Measurements from ENCODE around the gene GABRB1.

- no peak for TF ChIP-seq CTCF (tag by site-specific recombination; IDR thresholded peaks at IDR 0.05)
- no peak for TF ChIP-seq MEIS1 (CRISPR knock-in tag; IDR thresholded peaks at IDR 0.05; ENCODE audit: borderline replicate concordance)
- TF ChIP-seq ZNF747 (tag by site-specific recombination; IDR thresholded peaks at IDR 0.05), result no peak
- no peak for TF ChIP-seq ZNF549 (tag by site-specific recombination; IDR thresholded peaks at IDR 0.05)
- TF ChIP-seq RBAK (tag by site-specific recombination; IDR thresholded peaks at IDR 0.05), result no peak
- TF ChIP-seq ZNF521 (tag by site-specific recombination; IDR thresholded peaks at IDR 0.05), result no peak
- no peak for TF ChIP-seq ZSCAN4 (tag by site-specific recombination; IDR thresholded peaks at IDR 0.05)
- no peak for TF ChIP-seq HOXC10 (CRISPR knock-in tag; IDR thresholded peaks at IDR 0.05)
- TF ChIP-seq ZBTB1 (tag by site-specific recombination; IDR thresholded peaks at IDR 0.05), result no peak
- TF ChIP-seq SALL2 (tag by site-specific recombination; IDR thresholded peaks at IDR 0.05; ENCODE audit: borderline replicate concordance), result no peak
- no peak for TF ChIP-seq ZFHX2 (tag by site-specific recombination; conservative IDR thresholded peaks at IDR 0.05)
- no peak for TF ChIP-seq ZNF335 (tag by site-specific recombination; conservative IDR thresholded peaks at IDR 0.05)
These were observed 156.2 kb downstream of the GABRB1 start for GRCh38 chr4:47187608-47188007.
